Left ventricle myocardium inferior (tissue), 1 donor: ENCODE data around the gene RGS17. TPM values are rescaled to one million over a fixed set of nuclear protein-coding genes. Genes with fewer than 3 reads are reported as not detected.
A peak's percentile ranks its signal among the peaks of the same experiment; 100 is the strongest.

ENCODE experiments used
- DNase-seq: peaks from one replicate; pipeline ENCODE4 v3.0.0-alpha.2; 2020
- H3K27ac ChIP-seq: fragments of 200-600 bp; replicated peaks from 2 replicates; pipeline ENCODE4 v1.8.0; 2021
- H3K27me3 ChIP-seq: fragments of 200-600 bp; 2 replicates; pipeline ENCODE4 v1.8.0; 2021; ENCODE audit warnings: low read depth
- H3K36me3 ChIP-seq: fragments of 200-600 bp; 2 replicates; pipeline ENCODE4 v1.8.0; 2021
- H3K4me1 ChIP-seq: fragments of 200-600 bp; 2 replicates; pipeline ENCODE4 v1.8.0; 2021
- H3K4me3 ChIP-seq: fragments of 200-600 bp; 2 replicates; pipeline ENCODE4 v1.8.0; 2021; ENCODE audit warnings: mild to moderate bottlenecking, moderate library complexity
- H3K9me3 ChIP-seq: fragments of 200-600 bp; replicated peaks from 2 replicates; pipeline ENCODE4 v1.8.0; 2021
- CTCF ChIP-seq: fragments of 200-600 bp; IDR thresholded peaks from 2 replicates; pipeline ENCODE4 v1.8.0; 2021; ENCODE audit warnings: antibody characterized with exemption, mild to moderate bottlenecking, borderline replicate concordance
- intact Hi-C: fragments of 100-400 bp; cut with micrococcal nuclease; formaldehyde crosslinking; loops from one replicate; pipeline ENCODE4 v1.11.0; 2022
- long read RNA-seq: library from polyadenylated mRNA; unstranded; transcript quantifications from one replicate; pipeline ENCODE4 v2.0.0, GENCODE V29; 2021
- total RNA-seq: library from RNA; stranded (reverse); fragmentation: NEBNext Ultra II Directional; extraction: Animal tissue kit (Norgen Biotek cat#: 25700); gene quantifications from one replicate; pipeline ENCODE4 v1.2.1, GENCODE V29; 2021
- donor health status: DM: no; HTN: yes; CAD: no; lungs with severe emphysema.

Gene RGS17
- total RNA-seq: 0.16 TPM
- long read RNA-seq: 0 reads

- peaks cover 23% of the 10 kb centered on the region for H3K4me1 ChIP-seq
- no peaks in the 10 kb centered on the region for H3K9me3 ChIP-seq
- H3K27me3 ChIP-seq: peaks cover 46% of the 10 kb centered on the region
- H3K27ac ChIP-seq: peak within 1 kb of the TSS; percentile 69
- intact Hi-C loops: no loop called here
- H3K36me3 ChIP-seq: no peaks in the 10 kb centered on the region
- peak; percentile 46 for DNase-seq
- no peak for TF ChIP-seq CTCF
- peak within 1 kb of the TSS; percentile 75 for H3K4me3 ChIP-seq
These were observed at the start of gene RGS17 for GRCh38 chr6:153131037-153131981. Gene RGS17, minus strand, starts transcription at chr6:153131282. Its CDS starts 87,264 bp downstream, at chr6:153044018.

- no peak overlapping the region for H3K4me3 ChIP-seq
- H3K36me3 ChIP-seq: no peaks in the 10 kb centered on the region
- intact Hi-C loops: no loop called here
- H3K27me3 ChIP-seq: no peaks in the 10 kb centered on the region
- DNase-seq: no peak
- no peaks in the 10 kb centered on the region for H3K4me1 ChIP-seq
- no peaks in the 10 kb centered on the region for H3K9me3 ChIP-seq
- no peak overlapping the region for H3K27ac ChIP-seq
- TF ChIP-seq CTCF: no peak
These were observed 41.7 kb upstream of the RGS17 start for GRCh38 chr6:153172815-153173214.

GRCh38 chr6:153170511-153170910 is 39.4 kb upstream of the RGS17 start:
- TF ChIP-seq CTCF: no peak
- Histone ChIP-seq H3K4me3 (no peak overlapping the region), H3K27ac (no peak overlapping the region), H3K36me3 (no peaks in the 10 kb centered on the region), H3K4me1 (no peaks in the 10 kb centered on the region), H3K27me3 (no peaks in the 10 kb centered on the region), H3K9me3 (no peaks in the 10 kb centered on the region)
- no peak for DNase-seq
- intact Hi-C loops: no loop called here

- Histone ChIP-seq H3K9me3 (no peaks in the 10 kb centered on the region), H3K27me3 (no peaks in the 10 kb centered on the region), H3K36me3 (no peaks in the 10 kb centered on the region), H3K4me3 (no peak overlapping the region), H3K4me1 (no peaks in the 10 kb centered on the region), H3K27ac (no peak overlapping the region)
- no peak for TF ChIP-seq CTCF
- DNase-seq: no peak
- intact Hi-C loops: no loop called here
These were observed 36.8 kb upstream of the RGS17 start for GRCh38 chr6:153167907-153168306.

GRCh38 chr6:153167061-153167891 is 36.2 kb upstream of the RGS17 start:
- intact Hi-C loops: no loop called here
- H3K36me3 ChIP-seq: no peaks in the 10 kb centered on the region
- H3K27ac ChIP-seq: no peak overlapping the region
- no peaks in the 10 kb centered on the region for H3K4me1 ChIP-seq
- no peak for TF ChIP-seq CTCF
- peaks cover 4% of the 10 kb centered on the region for H3K27me3 ChIP-seq
- no peaks in the 10 kb centered on the region for H3K9me3 ChIP-seq
- no peak overlapping the region for H3K4me3 ChIP-seq
- no peak for DNase-seq
